NOMO-1 (cell line): ENCODE measurements around the gene C1QL1.

Source experiments
- DNase-seq, 2 experiments: peaks; one replicate each; lab custom pipeline; 2025; ENCODE audit not compliant: unreplicated experiment in 2 of 2; lab: John Stamatoyannopoulos, UW

The C1QL1 gene

DNA sequence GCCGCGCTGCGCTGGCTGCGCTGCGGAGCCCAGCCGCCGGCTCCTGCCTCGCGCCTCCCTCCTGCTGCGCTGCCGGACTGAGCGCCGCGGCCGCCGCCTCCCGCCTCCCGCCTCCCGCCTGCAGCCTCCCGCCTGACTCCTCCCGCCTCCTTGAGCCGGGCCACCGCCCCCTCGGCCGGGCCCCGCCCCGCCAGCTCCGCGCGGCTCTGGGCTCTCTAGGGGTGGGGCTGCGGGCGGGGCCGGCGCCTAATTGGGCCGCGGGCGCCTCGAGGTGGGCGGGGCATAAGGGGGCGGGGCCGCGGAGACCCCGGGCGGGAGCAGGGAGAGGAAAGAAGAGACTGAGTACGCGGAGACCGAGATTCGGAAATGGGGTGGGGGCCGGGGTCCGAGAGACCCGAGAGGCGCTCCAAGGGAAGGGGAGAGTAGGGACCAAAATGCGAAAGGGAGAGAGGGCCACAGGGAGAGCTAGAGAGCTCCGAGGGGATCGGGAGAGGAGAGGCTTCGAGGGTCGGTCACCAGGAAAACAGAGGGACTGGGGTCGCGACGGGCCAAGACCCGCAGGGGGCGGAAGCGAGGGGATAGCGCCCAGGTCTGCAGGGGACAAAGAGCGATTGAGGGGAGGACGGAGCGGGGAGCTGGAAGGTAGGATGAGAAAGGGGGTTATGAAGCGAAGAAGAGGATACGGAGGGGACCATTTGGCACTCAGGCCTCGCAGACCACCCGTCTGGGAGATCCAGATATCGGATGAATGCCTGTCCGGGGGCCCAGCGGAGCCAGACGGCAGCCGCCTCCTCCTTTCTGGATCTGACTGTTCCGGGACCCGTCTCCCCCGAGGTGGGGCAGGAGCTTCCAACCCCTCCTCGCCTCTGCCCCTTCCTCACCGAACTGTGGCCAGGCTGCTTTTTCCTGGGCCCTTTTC lies at the start of gene C1QL1:
Gene C1QL1, minus strand, starts transcription at position 79 of the 919 bp plus-strand sequence. CDS start 255 bp downstream, outside the sequence.
- DNase-seq, result peak; percentile 83 to 94

DNA sequence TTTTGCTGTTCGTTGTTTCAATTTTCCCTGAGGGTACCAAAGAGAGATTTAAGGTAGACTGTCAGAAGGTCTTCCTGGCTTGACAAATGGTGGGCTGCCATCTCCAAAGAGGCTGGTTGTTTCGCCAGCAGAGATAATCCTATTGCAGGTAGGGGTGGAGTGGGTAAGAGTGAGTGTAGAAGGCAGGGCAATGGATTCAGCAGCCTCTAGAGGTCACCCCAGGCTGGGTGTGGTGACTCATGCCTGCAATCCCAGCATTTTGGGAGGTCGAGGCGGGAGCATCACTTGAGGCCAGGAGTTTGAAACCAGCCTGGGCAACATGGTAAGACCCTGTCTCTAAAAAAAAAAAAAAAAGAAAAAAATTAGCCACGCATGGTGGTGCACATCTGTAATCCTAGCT lies 48.7 kb upstream of the C1QL1 start:
- DNase-seq, result no peak

DNA sequence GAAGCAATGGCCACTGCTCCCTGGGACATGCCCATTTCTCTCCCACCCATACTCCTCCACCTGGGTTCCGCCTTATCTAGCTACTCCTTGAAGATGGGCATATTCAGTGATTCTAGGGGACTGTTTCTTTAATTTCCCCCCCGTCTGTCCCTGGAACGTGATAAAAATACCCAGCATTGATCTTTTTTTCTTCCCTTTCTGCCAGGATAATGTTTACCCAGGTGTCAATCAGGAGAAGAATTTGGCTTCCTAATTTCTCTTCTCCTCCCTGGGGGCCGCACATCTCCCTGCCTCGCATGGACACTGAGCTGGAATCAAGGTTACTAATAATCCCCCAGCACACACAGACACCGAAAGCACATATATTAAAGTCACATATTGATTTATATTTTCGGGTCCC lies 48.1 kb upstream of the C1QL1 start:
- no peak for DNase-seq

DNA sequence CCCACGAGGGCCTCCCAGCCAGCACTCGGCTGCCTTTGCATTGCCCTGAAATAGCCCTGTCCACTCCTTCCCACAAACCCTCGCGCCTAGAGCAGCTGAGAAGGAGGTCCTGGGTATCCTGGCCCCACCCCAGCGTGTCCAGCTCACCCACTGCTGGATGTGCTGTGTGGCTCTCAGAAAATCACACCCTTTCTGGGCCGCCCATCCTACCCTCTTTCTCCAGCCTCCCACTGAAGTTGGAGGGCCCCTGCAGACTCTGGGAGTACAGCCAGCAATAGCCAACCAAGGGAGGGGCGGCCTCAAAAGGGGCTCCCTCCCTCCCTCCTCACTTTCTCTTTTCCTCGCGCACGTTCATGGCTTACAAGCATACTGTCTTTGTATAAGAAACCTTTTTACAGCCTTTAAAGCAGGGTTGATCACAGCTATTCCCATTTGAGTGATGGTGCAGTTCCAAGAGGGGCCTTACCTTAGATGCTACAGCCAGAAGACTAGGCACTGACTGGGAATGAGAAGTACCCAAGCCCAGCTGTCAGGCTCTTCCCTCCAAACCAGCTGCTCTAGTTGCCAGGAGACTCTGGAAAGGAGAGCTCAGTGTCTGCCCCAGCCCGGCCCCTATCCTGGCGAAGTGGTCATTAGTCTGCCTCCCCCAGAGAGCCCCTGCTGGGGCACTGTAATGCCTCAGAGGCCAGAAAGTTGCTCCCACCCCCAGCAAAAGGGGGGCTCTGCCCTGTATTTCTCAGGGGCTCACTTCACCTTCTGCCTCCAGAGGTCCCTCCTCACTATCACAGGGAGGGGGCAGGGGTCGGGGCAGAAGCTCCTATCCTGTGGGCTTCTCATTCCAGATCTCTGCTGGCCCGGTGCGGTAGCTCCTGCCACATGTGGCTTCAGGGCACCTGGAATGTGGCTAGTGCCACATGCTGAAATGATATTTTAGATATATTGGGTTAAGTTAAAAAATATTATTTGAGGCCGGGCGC lies 45.2 kb upstream of the C1QL1 start:
- no peak for DNase-seq

DNA sequence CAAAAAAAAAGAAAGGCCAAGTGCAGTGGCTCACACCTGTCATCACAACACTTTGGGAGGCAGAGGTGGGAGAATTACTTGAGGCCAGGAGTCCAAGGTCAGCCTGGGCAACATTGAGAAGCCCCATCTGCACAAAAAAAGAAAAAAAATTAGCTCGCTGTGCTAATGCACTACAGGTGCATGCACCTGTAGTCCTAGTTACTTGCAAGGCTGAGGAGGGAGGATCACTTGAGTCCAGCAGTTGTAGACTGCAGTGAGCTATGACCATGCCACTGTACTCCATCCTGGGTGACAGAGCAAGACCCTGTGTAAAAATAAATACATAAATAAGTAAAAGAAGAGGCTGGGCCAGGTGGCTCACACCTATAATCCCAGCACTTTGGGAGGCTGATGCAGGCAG lies 43.7 kb upstream of the C1QL1 start:
- DNase-seq, result no peak

DNA sequence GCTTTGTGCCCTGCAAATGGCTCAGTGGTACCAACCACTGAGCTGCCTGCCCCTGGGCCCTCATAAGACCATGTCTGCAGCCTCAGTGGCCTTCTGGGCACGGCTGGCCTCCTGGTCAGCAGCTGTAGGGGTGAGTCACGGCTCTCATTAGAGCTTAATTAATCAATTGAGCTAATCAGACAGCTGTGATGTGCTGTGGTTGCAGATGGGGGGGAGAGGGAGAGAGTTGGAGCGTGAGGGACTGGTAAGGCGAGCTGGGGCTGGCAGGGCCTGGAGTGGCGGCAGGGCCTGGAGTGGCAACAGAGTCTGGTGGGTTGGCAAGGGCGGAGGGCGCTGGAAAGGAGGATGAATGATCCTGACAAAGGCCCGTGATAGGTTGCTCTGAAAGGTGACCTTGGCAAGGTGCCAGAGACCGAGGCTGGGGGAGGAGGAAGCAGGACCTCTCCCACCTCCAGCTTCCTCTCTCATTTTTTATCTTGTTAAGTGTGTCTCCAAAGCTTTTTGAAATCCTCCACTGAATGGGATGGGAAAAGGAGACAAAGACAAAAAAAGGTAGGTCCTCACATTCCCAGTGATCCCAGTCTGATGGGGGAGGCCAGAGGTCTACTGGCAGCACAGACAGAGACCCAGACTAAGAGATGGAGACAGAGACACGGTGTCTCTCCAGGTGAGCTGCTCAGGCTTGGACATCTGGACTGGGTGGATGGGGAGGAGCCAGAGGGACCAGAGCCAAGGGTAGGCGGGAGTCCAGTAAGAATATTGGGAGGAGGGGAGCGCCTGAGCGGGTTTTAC lies 41.8 kb upstream of the C1QL1 start:
- no peak for DNase-seq

DNA sequence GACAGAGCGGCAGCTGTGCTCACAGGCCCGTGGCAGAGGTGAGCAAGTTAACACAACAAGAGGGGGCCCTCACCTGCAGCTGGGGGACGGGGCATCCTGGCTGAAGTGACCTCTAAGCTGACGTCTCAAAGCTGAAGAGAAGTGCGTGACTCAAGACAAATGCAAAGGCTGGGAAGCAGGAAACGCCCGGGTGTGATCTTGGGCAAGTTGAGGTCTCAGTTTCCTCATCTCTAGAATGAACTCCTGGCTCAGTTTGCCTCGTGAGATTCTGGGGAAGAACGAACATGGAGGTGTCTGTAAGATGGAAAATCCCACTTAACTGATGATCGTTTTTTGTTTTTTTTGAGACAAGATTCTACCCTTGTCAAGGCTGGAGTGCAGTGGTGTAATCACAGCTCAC lies 40.1 kb upstream of the C1QL1 start:
- peak in 1 of 2 experiments; percentile 15 for DNase-seq

DNA sequence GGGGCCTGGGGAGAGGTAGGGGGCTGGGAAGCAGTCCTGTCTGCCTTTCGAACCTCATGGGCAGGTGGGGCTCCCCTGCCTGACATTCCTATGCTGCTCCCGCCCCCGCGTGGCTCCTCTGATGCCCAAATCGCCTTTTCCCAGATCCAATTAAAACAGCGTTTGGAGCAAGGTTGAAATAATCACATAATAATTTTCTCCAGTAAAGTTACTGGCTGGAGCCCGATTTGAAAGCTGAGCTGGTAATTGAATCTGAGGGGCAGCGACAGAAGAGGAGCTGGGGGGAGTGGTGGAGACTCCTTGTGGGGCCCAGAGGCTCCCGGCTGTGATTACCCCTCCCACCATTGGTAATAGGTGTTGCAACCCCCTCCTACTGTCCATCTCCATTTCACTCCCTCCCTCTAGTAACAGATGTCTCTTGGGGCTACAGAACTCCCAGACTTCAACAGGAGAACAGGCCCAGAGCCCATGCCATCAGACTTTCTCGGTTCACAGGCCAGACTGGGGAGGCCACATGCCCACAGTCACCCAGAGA lies 38.9 kb upstream of the C1QL1 start:
- DNase-seq, result no peak

DNA sequence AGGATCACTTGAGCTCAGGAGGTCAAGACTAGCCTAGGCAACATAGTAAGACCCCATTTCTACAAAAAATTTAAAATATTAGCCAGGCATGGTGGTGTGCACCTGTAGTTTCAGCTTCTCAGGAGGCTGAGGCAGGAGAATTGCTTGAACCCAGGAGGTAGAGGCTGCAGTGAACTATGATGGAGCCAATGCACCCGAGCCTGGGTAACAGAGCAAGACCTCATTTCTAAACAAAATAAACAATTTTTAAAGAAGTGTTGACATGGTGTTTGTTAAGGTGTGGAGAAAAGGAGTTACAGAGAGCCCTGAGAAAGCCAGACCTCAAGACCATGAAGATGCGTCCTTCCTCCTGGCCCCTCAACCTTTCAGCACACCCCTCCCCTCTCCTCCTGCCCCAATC lies 37.6 kb upstream of the C1QL1 start:
- no peak for DNase-seq

DNA sequence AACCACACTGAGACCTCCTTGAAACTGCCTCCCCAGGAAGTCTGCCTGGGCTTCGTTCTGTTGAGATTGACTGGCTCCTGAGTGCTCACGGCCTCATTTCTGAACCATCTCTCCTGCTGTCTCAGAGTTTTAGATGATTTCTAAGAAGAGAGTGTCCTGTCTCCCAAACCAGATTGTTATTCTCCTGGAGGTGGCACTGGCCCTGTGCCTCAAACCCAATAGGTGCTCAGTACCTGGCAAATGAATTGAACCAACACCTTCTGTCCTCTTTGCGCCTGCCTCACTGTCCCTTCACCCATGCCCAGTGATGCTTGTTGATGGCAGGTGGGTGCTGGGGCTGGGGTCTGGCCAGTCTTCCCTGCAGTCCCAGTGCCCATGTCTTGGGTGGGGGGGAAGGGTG lies 36.3 kb upstream of the C1QL1 start:
- no peak for DNase-seq

DNA sequence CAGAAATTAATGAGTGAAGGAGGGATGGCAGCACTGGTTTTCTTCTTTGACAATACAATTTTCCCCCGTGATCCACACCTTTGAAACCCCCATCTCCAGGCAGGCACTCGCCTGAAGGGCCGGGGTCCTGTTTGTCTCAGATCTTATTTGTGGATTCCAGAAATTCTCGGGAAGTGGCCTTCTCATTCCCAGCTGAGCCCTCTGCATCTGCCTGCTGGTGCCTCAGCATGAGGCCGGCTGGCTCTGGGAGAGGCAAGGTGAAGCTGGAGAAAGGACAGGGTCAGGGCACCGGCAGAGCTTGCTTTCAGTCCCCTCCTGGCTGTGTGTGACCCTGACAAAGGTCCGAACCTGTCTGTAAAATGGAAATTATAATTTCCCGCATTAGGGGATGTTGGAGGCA lies 35.8 kb upstream of the C1QL1 start:
- DNase-seq, result no peak

DNA sequence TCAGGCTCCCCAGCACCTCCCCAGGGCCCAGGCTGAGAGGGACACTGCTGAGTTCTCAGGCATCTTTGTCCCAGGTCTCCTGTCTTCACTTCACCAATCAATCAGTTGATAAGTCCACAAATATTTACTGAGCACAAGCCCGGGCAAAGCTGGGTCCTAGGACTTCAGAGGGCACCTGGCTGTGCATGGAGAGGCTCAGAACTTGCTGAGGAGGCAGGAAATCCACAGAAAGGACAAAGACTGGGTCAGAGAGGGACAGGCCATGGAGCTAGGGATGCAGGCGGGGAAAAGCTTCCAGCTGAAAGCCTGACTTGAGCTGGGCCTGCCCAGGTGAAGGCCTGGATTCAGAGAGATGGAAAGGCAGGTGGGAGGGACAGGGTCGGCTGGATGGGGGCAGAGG lies 33.2 kb upstream of the C1QL1 start:
- DNase-seq, result no peak

DNA sequence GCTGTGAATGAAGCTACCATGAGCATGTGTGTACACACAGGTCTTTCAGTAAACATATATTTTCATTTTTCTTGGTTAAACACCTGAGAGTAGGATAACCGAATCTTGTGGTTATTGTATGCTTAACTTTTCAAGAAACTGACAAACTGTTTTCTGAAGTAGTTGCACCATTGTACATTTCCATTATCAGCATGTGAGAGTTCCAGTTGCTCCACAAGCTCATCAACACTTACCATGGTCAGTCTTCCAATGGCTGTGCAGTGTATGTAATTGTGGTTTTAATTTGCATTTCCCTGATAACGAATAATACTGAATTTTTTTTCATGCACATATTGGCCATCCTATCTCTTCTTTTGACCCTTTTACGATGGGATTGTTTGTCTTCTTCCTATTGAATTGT lies 31.3 kb upstream of the C1QL1 start:
- DNase-seq, result no peak

DNA sequence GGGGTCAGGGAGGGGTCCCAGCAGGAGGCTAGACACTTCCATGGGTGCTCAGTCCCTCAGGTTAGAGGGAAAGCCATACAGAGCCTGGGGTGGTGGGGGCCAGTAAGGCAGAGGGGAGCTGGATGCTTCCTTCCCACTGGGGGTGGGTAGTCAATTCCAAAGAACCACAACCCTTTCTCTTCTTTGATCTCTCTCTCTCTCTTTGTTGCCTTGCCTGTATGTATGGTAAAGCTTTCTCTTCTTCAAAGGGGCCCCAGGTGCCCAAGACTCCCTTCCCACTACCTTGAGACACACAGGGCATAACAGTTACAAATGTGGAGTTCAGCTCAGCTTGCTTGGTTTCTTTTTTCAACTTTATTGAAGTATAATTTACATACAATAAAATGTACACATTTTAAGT lies 30.5 kb upstream of the C1QL1 start:
- no peak for DNase-seq

DNA sequence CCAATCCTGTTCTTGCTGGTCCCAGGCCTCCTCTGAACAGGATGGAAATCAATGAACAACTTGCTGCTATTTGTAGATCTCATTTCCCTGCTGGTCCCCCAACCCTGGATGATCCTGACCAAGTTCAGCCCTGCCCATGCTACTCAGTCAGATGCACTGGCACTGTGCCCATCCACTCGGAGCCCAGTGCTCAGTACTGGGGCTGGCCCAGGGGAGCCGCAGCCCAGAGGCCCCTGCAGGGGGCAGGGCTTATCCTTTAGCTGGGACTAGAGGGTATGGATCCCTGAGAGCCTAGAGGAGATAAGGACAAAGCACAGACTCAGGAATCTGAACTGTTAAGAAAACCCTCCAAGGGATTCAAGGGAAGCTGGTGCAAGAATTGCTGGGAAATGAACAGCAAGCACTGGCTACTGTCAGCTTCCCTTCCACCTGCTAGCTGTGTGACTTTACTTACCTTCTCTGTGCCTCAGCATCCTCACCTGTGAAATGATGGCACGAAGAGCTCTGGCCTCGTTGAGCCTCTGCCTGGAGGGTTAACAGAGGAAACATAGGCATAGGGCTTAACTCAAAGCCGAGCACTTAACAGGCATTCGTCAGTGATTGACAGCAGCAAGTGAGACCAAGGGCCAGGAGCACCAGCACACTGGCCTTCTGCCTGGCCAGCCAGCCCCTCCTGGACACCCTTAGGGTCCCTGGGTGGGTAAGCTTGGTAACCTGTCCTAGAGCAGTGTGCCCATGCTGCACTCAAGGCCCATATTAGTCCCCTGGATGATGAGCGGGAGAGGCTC lies 29.8 kb upstream of the C1QL1 start:
- DNase-seq, result no peak

DNA sequence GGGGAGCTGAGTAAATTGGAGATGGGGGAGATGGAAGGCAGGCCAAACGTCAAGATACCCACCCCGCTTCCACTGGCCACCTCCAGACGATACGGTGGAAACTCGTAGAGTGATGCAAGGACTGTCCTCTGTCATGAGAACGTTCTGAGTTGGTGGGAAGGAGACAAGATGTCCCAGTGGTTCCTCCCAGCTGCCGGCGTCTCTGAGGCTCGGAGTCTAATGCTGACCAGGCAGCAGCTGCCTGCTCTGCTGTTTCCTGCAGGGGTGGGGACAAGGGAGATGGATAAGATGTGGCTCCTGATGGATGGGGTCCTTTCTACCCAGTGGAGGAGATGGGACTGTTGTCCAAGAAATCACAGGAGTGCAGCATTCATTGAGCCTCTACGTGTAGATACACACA lies 28.2 kb upstream of the C1QL1 start:
- no peak for DNase-seq

DNA sequence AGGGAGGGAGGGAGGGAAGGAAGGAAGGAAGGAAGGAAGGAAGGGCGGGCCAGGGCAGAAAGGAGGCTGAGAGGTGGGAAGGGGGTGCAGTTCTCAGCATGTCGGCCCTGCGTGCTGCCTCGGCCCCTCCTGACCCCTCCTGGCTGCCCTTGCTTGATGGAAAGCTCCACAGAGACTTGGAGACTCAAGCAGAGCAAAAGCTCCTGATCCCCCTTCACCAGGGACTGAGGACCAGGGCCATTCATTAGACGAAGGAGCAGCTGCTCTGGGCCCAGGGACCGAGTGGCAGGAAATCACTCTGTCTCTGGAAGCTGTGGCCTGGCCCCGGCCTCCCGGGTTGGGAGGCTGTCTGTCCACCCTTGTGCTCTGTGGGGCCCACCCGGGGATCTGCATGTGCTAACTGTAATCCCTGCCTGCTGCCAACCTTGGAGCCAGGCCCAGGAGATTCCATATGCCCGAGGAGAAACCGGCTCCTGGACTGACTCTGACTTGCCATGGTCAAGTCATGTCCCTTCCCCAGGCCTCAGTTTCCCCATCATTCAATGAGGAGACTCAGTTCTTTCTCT lies 27.4 kb upstream of the C1QL1 start:
- DNase-seq, result no peak

DNA sequence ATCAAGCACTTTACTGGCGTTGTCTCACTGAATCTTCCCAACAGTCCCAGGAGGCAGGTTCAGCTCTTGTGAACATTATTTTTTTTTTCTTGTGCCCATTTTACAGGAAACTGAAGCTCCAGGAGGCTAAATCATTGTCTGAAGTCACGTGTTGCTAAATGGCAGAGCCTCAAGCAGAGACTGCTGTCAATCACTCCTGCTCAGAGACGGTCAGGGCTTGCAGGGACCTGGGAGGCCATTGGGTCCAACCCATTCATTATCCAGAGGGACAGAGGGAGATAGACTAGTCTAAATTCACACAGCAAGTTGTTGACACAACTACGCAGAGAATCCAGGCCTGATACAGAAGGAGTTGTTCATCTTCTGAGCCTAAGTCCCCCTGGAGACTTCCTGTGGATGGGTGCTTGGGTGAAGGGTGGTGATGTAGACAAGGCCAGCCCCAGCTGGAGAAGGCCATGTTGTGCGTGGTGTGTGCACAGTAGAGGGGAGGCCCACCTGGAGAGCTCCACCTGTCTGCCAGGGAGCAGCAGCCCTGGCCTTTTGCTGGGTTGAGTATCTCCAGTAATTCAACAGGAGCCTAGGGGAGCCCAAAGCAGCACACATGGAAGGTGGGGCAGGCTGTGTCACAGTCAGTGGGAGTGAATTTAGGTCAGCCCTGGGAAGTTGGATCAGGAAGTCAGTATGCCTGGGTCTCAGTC lies 24.3 kb upstream of the C1QL1 start:
- no peak for DNase-seq

DNA sequence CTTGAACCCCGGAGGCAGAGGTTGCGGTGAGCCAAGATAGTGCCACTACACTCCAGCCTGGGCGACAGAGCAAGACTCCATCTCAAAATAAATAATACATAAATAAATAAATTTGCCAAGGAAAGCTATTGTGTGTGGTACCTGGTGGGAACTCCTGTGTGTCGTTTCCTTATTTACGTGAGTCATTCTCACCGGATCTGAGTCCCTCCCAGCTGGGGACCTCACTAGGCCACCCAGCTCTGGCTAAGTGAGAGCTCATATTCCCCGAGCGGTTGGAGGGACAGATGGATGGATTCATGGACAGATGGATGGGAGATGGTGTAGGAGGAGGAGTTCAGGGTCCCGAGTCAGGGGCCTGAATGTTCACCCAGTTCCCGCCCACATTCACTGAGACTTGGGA lies 22.9 kb upstream of the C1QL1 start:
- no peak for DNase-seq
